K562 (cell line): ENCODE results near the gene KRT34.

Experiments used
- CTCF ChIP-seq, 3 experiments: IDR thresholded peaks in 2 of 3; conservative IDR thresholded peaks in 1 of 3; 2 replicates each; pipeline ENCODE4 v1.5.1; 2011 to 2012; ENCODE audit warnings: low read length in 3 of 3, mild to moderate bottlenecking in 3 of 3, control low read depth in 2 of 3, improper control_type of control experiment in 1 of 3, inconsistent platforms in 1 of 3, low read depth in 1 of 3, mixed read lengths in 1 of 3, moderate library complexity in 1 of 3; ENCODE audit not compliant: insufficient read depth in 2 of 3
- DACH1 ChIP-seq: fragments of 450-650 bp; IDR thresholded peaks from 2 replicates; pipeline ENCODE4 v1.6.1; 2018; ENCODE audit not compliant: partially characterized antibody
- DDX20 ChIP-seq: fragments of 450-650 bp; IDR thresholded peaks from 2 replicates; pipeline ENCODE4 v1.6.1; 2016; ENCODE audit warnings: missing genetic modification characterization, low read depth, mild to moderate bottlenecking, missing compliant biosample characterization, moderate library complexity
- ELF1 ChIP-seq: fragments of 200-800 bp; sonication (Bioruptor generic); IDR thresholded peaks from 2 replicates; pipeline ENCODE4 v1.6.1; 2016; ENCODE audit warnings: missing genetic modification characterization, missing compliant biosample characterization
- FOXK2 ChIP-seq, 2 experiments: fragments of 450-650 bp; IDR thresholded peaks in 1 of 2; conservative IDR thresholded peaks in 1 of 2; 2 replicates each; pipeline ENCODE4 v1.6.1; 2016; ENCODE audit warnings: low read depth in 2 of 2, mild to moderate bottlenecking in 1 of 2
- JUND ChIP-seq, 2 experiments: IDR thresholded peaks; 2 replicates in 1 of 2; 3 replicates in 1 of 2; pipeline ENCODE4 v1.6.1; 2011; ENCODE audit warnings: borderline replicate concordance in 2 of 2, low read depth in 2 of 2, low read length in 2 of 2, improper control_type of control experiment in 1 of 2, missing biosample characterization in 1 of 2, missing genetic modification characterization in 1 of 2, missing genetic modification reagents in 1 of 2
- SIRT6 ChIP-seq: IDR thresholded peaks from one replicate; pipeline ENCODE4 v1.6.1; 2012; ENCODE audit warnings: low read depth, mild to moderate bottlenecking, control low read depth, inconsistent platforms, low read length, moderate library complexity
- TFAM ChIP-seq: fragments of 250-450 bp; sonication (Bioruptor Pico); conservative IDR thresholded peaks from 2 replicates; pipeline ENCODE4 v1.5.0; 2021; ENCODE audit warnings: mild to moderate bottlenecking, moderate library complexity
- TF ChIP-seq, protein P1 (sequence below): fragments of 450-650 bp; IDR thresholded peaks from 2 replicates; pipeline ENCODE4 v1.6.1; 2016; ENCODE audit warnings: low read depth

- TF ChIP-seq CTCF (IDR thresholded peaks at IDR 0.05 in 2 of 3, conservative IDR thresholded peaks at IDR 0.05 in 1 of 3; ENCODE audit: insufficient read depth in 2 of 3, low read depth in 1 of 3, low read length in 3 of 3) (no peak), JUND (IDR thresholded peaks at IDR 0.05; ENCODE audit: borderline replicate concordance, low read depth, low read length) (no peak), JUND (tag; IDR thresholded peaks at IDR 0.05; ENCODE audit: borderline replicate concordance, low read depth, low read length) (no peak), DACH1 (no peak), ELF1 (tag) (no peak), FOXK2 (conservative IDR thresholded peaks at IDR 0.05 in 1 of 2, IDR thresholded peaks at IDR 0.05 in 1 of 2; ENCODE audit: low read depth in 2 of 2) (no peak), SIRT6 (no peak), TFAM (CRISPR knock-in tag) (no peak), DDX20 (no peak)
- TF ChIP-seq, protein P1, sequence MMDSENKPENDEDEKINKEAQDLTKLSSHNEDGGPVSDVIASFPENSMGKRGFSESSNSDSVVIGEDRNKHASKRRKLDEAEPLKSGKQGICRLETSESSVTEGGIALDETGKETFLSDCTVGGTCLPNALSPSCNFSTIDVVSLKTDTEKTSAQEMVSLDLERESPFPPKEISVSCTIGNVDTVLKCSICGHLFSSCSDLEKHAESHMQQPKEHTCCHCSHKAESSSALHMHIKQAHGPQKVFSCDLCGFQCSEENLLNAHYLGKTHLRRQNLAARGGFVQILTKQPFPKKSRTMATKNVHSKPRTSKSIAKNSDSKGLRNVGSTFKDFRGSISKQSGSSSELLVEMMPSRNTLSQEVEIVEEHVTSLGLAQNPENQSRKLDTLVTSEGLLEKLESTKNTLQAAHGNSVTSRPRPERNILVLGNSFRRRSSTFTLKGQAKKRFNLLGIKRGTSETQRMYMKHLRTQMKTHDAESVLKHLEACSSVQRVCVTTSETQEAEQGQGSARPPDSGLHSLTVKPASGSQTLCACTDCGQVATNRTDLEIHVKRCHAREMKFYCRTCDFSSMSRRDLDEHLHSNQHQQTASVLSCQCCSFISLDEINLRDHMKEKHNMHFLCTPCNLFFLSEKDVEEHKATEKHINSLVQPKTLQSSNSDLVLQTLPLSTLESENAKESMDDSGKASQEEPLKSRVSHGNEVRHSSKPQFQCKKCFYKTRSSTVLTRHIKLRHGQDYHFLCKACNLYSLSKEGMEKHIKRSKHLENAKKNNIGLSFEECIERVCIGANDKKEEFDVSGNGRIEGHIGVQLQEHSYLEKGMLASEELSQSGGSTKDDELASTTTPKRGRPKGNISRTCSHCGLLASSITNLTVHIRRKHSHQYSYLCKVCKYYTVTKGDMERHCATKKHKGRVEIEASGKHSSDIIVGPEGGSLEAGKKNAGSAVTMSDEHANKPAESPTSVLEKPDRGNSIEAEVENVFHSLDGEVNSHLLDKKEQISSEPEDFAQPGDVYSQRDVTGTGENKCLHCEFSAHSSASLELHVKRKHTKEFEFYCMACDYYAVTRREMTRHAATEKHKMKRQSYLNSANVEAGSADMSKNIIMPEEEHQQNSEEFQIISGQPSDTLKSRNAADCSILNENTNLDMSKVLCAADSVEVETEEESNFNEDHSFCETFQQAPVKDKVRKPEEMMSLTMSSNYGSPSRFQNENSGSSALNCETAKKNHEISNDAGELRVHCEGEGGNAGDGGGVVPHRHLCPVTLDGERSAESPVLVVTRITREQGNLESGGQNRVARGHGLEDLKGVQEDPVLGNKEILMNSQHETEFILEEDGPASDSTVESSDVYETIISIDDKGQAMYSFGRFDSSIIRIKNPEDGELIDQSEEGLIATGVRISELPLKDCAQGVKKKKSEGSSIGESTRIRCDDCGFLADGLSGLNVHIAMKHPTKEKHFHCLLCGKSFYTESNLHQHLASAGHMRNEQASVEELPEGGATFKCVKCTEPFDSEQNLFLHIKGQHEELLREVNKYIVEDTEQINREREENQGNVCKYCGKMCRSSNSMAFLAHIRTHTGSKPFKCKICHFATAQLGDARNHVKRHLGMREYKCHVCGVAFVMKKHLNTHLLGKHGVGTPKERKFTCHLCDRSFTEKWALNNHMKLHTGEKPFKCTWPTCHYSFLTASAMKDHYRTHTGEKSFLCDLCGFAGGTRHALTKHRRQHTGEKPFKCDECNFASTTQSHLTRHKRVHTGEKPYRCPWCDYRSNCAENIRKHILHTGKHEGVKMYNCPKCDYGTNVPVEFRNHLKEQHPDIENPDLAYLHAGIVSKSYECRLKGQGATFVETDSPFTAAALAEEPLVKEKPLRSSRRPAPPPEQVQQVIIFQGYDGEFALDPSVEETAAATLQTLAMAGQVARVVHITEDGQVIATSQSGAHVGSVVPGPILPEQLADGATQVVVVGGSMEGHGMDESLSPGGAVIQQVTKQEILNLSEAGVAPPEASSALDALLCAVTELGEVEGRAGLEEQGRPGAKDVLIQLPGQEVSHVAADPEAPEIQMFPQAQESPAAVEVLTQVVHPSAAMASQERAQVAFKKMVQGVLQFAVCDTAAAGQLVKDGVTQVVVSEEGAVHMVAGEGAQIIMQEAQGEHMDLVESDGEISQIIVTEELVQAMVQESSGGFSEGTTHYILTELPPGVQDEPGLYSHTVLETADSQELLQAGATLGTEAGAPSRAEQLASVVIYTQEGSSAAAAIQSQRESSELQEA, result no peak
These were observed 11.7 kb upstream of the KRT34 start for GRCh38 chr17:41393826-41394225.
